Cerebellar cortex (tissue), 1 donor: ENCODE results near the gene ILF3.

Experiments used
- DNase-seq: peaks from one replicate; pipeline ENCODE4 v3.0.0-alpha.2; 2015; ENCODE audit warnings: low spot score

Gene ILF3

GRCh38 chr19:10730932-10731331 is 76.8 kb downstream of the ILF3 start:
- DNase-seq = no peak

DNA sequence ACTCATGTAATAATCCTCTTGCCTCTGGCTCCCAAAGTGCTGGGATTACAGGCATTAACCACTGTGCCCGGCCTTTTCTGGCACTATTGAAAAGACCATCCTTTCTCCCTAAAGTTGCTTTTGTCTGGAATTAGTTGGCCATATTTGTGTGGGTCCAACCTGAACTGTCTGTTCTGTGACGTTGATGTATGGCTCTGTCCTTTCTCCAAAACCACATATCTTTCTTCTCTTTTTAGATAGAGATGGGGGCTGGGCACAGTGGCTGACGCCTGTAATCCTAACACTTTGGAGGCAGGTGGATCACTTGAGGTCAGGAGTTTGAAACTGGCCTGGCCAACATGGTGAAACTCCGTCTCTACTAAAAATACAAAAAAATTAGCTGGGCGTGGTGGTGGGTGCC is 81.6 kb downstream of the ILF3 start:
- no peak for DNase-seq

DNA sequence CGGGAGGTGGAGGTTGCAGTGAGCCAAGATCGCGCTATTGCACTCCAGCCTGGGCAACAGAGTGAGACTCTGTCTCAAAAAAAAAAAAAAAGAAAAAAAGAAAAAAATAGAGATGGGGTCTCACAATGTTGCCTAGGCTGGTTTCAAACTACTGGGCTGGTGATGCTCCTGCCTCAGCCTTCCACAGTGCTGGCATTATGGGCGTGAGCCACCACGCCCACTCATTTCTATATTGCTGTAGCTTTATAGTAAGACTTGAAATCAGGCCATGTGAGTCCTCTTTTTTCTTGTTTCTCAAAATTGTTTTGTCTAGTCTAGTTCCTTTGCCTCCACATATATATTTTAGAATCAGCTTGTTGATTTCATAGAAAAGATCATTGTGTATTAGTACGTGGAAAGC is 82.0 kb downstream of the ILF3 start:
- no peak for DNase-seq

DNA sequence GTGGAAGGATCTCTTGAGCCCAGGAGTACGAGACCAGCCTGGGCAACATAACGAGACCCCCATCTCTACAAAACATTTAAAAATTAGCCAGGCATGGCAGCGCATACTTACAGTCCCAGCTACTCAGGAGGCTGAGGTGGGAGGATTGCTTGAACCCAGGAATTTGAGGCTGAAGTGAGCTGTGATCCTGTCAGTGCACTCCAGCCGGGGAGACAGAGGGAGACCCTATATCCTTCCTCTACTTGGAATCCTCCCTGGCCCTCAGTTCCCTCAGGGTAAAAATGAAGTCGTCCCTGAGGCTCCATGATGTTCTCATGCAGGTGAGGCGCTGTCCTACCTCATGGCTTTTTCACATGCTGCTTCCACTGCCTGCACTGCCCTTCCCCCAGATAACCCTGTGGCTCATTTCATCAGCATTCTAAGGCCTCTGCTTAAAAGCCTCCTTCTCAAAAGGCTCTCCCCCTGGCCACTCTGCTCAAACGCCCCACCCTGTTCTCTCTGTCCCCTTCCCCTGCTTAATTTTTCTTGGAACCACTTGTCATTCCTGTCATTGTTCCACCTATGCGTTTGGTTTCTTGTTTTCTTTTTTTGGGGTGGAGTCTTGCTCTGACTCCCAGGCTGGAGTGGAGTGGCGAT is 82.9 kb downstream of the ILF3 start:
- no peak for DNase-seq

DNA sequence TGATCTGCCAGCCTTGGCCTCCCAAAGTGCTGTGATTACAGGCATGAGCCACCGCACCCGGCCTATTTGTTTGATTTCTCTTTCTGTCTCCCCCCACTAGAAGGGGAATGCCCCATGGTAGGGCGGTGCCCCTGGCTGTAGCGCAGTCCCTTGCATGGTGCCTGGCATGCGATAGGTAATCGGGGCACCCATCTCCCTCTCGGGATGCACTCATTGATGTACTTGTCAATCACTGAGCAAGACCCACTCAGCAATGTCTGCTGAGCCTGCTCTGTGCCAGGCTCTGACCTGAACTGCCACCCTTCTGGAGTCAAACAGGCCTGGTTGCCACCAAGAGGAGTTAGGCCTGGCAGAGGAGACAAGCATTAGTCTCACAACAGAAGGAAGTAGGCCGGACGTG is 83.6 kb downstream of the ILF3 start:
- no peak for DNase-seq

GRCh38 chr19:10740798-10741197 is 86.7 kb downstream of the ILF3 start:
- no peak for DNase-seq
